Naive thymus-derived CD8-positive, alpha-beta T cell (primary cell): ENCODE results near the gene BCL2L2. TPM values are rescaled to one million over a fixed set of nuclear protein-coding genes. Genes with fewer than 3 reads are reported as not detected.

Source experiments
- ATAC-seq, 2 donors: fragments of 150-1000 bp; cut with Tn5 transposase in 1 of 2; sonication (Bioruptor Pico), chemical (Tn5 transposase) in 1 of 2; 1 replicate in 1 of 2; 2 replicates in 1 of 2; pipeline ENCODE4 v1.10.0; 2021; ENCODE audit warnings: mild to moderate bottlenecking in 2 of 2, moderate library complexity in 2 of 2
- POLR2A ChIA-PET: fragments of 350-600 bp; sonication (Branson Sonifier 250); formaldehyde crosslinking; loops from one replicate; lab custom pipeline; 2021; ENCODE audit warnings: antibody characterized with exemption; lab: Charles Lee
- DNase-seq, 10 donors: peaks; one replicate each; pipeline versions ENCODE4 v3.0.0 to v3.0.0-alpha.2; 2020 to 2022
- H3K27ac Mint-ChIP-seq, 10 donors: one replicate each; pipeline ENCODE4 v1.8.0; 2020 to 2022; ENCODE audit warnings: mild to moderate bottlenecking in 10 of 10, mixed read lengths in 10 of 10, moderate library complexity in 4 of 10, inconsistent platforms in 1 of 10
- H3K27me3 Mint-ChIP-seq, 5 donors: one replicate each; pipeline ENCODE4 v1.8.0; 2021 to 2022; ENCODE audit warnings: mixed read lengths in 5 of 5
- H3K36me3 Mint-ChIP-seq, 3 donors: one replicate each; pipeline ENCODE4 v1.8.0; 2020 to 2022; ENCODE audit warnings: mixed read lengths in 3 of 3, mild to moderate bottlenecking in 2 of 3, inconsistent platforms in 1 of 3
- H3K4me1 Mint-ChIP-seq, 4 donors: one replicate each; pipeline ENCODE4 v1.8.0; 2021 to 2022; ENCODE audit warnings: mixed read lengths in 4 of 4
- H3K4me3 Mint-ChIP-seq, 10 donors: one replicate each; pipeline ENCODE4 v1.8.0; 2020 to 2022; ENCODE audit warnings: mild to moderate bottlenecking in 10 of 10, mixed read lengths in 10 of 10, moderate library complexity in 6 of 10, inconsistent platforms in 1 of 10
- H3K9me3 Mint-ChIP-seq, 9 donors: one replicate each; pipeline ENCODE4 v1.8.0; 2020 to 2022; ENCODE audit warnings: mixed read lengths in 9 of 9, mild to moderate bottlenecking in 3 of 9, inconsistent platforms in 1 of 9, moderate library complexity in 1 of 9
- polyA plus RNA-seq, 3 donors: library from polyadenylated mRNA; unstranded; fragments of 300-500 nt; fragmentation: Illumina TruSeq; gene quantifications; one replicate each; pipeline ENCODE4 v1.2.3, GENCODE V29; 2021
- total RNA-seq, 8 experiments: library from RNA in 2 of 8; stranded (reverse) in 2 of 8; gene quantifications; one replicate each; pipeline ENCODE4 v1.2.3 and lab custom pipeline; 2021 to 2026

Gene BCL2L2
- total and polyA plus RNA-seq, 5 experiments from 2014 or later, result 3.8 to 4.2 TPM; not detected in 3

- Mint-ChIP-seq H3K36me3 (no peaks in the 10 kb centered on the region), H3K27ac (peak within 1 kb of the TSS; percentile 82 to 97 (median 96)), H3K4me3 (peak within 1 kb of the TSS; percentile 90 to 100 (median 98))
These were observed 20.4 kb upstream of the BCL2L2 start, which contains the start of gene HOMEZ for GRCh38 chr14:23286020-23286901. HOMEZ (minus strand) TSS chr14:23286132; CDS start chr14:23285952, 180 bp downstream.

DNA sequence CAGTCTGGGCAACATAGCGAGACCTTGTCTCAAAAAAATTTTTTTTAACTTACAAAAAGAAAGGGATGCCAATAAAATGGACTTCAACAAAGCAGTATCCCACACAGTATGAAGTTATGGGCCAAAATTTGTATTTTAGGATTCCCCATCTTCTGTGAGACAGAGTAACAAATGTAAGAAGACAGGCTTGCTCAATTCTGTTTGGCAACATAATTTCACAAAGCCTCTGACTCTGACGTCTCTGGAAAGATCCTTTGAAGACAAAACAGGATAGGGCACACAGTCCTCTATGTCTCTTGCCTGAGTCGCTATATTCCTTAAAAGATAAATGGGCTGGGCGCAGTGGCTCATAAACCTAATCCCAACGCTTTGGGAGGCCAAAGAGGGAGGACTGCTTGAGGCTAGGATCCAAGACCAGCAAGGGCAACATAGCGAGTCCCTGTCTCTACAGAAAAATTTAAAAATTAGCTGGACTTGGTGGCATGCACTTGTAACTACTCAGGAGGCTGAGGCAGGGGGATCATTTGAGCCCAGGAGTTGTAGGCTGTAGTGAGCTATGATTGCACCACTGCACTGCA, 19.6 kb upstream of the BCL2L2 start:
- ATAC-seq (no peak), DNase-seq (no peak)
- H3K36me3 Mint-ChIP-seq, result no peaks in the 10 kb centered on the region
- H3K9me3 Mint-ChIP-seq, result no peaks in the 10 kb centered on the region
- POLR2A ChIA-PET, result interaction anchor here (0.8 to 3.8 kb wide), 9 partner anchors 7 to 827 kb away, joined by 3 to 57 read pairs (median 6); partner anchors contain the start of genes CEBPE, PABPN1 and PPP1R3E
- H3K27ac Mint-ChIP-seq, result peak overlapping the region in 9 of 10 donors; percentile 82 to 97 (median 96)
- peak overlapping the region; percentile 90 to 100 (median 98) for H3K4me3 Mint-ChIP-seq
- peaks cover 6 to 33% (median 31%) of the 10 kb centered on the region in 4 donors for H3K4me1 Mint-ChIP-seq
- H3K27me3 Mint-ChIP-seq, result no peaks in the 10 kb centered on the region

More at GRCh38 chr14:23286020-23286901, 20.4 kb upstream of the BCL2L2 start, which contains the start of gene HOMEZ:
- POLR2A ChIA-PET, result interaction anchor here (0.6 to 3.8 kb wide), 10 partner anchors 8 to 985 kb away, joined by 3 to 57 read pairs (median 6); partner anchors contain the start of genes CEBPE, PABPN1, PPP1R3E and RABGGTA
- Mint-ChIP-seq H3K9me3 (no peaks in the 10 kb centered on the region), H3K27me3 (no peaks in the 10 kb centered on the region), H3K4me1 (peaks cover 6 to 33% (median 32%) of the 10 kb centered on the region in 4 donors)
- ATAC-seq (peak; percentile 97 to 98), DNase-seq (peak; percentile 91 to 98 (median 96))

GRCh38 chr14:23294734-23295561, 11.7 kb upstream of the BCL2L2 start:
- H3K36me3 Mint-ChIP-seq, result peaks cover 0 to 7% (median 0%) of the 10 kb centered on the region in 3 donors
- H3K27ac Mint-ChIP-seq, result peak overlapping the region; percentile 44 to 91 (median 77)
- peaks cover 0 to 2% (median 0%) of the 10 kb centered on the region in 9 donors for H3K9me3 Mint-ChIP-seq
- peak overlapping the region; percentile 15 to 82 (median 65) for H3K4me3 Mint-ChIP-seq
- H3K4me1 Mint-ChIP-seq, result peaks cover 8 to 31% (median 24%) of the 10 kb centered on the region in 4 donors
- peaks cover 0 to 2% (median 0%) of the 10 kb centered on the region in 5 donors for H3K27me3 Mint-ChIP-seq
- peak; percentile 40 to 79 (median 60) for DNase-seq
- ATAC-seq, result peak; percentile 81 to 91
- POLR2A ChIA-PET, result interaction anchor here (0.8 to 3.3 kb wide), 7 partner anchors 8 to 1771 kb away, joined by 3 to 22 read pairs (median 8); partner anchors contain the start of genes HOMEZ, PABPN1 and PPP1R3E

DNA sequence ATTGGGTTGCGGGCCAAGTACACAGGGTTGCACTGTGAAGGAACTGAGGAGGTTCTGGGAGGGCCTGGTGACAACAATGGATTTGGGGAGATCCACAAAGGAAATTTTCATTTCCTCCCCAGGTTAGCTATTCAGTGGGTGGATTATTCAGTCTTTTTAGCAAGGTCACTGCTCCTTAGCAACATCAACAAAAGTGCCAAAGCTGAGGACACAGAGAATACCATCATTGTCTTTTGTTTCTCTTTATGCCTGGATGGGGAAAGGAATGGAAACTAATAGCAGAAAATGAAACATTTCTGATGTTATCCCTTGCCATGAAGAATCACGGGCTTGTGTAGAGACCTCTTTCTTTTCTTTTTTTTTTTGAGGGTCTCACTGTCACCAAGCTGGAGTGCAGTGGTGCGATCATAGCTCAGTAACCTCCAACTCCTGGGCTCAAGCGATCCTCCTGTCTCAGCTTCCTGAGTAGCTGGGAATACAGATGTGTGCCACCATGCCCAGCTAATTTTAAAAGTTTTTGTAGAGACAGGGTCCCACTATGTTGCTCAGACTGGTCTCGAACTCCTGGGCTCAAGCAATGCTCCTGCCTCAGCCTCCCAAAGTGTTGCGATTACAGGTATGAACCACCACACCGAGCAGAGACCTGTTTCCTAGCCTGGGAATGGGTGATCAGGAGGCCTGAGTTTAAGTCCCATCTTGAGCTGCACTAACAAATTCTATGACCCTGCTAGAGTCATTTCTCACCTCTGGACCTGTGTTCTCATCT, 10.4 kb upstream of the BCL2L2 start:
- peaks cover 9 to 41% (median 35%) of the 10 kb centered on the region in 4 donors for H3K4me1 Mint-ChIP-seq
- H3K36me3 Mint-ChIP-seq, result peaks cover 0 to 7% (median 0%) of the 10 kb centered on the region in 3 donors
- POLR2A ChIA-PET, result interaction anchor here (0.7 to 2.4 kb wide), 4 partner anchors 10 to 176 kb away, joined by 3 to 15 read pairs (median 4); partner anchors contain the start of genes HOMEZ and PABPN1
- no peak for ATAC-seq
- H3K4me3 Mint-ChIP-seq, result no peak overlapping the region
- DNase-seq, result no peak
- peaks cover 0 to 2% (median 0%) of the 10 kb centered on the region in 9 donors for H3K9me3 Mint-ChIP-seq
- peak overlapping the region in 9 of 10 donors; percentile 4 to 68 (median 41) for H3K27ac Mint-ChIP-seq
- peaks cover 0 to 2% (median 0%) of the 10 kb centered on the region in 5 donors for H3K27me3 Mint-ChIP-seq

GRCh38 chr14:23297096-23297495, 9.5 kb upstream of the BCL2L2 start:
- H3K4me1 Mint-ChIP-seq, result peaks cover 10 to 41% (median 36%) of the 10 kb centered on the region in 4 donors
- H3K9me3 Mint-ChIP-seq, result peaks cover 0 to 2% (median 0%) of the 10 kb centered on the region in 9 donors
- no peak overlapping the region for H3K27ac Mint-ChIP-seq
- H3K4me3 Mint-ChIP-seq, result no peak overlapping the region
- H3K36me3 Mint-ChIP-seq, result peaks cover 0 to 7% (median 0%) of the 10 kb centered on the region in 3 donors
- peaks cover 0 to 2% (median 0%) of the 10 kb centered on the region in 5 donors for H3K27me3 Mint-ChIP-seq
- DNase-seq, result no peak
- POLR2A ChIA-PET, result interaction anchor here (0.5 to 2.4 kb wide), 4 partner anchors 11 to 106 kb away, joined by 4 to 15 read pairs (median 6); partner anchors contain the start of genes HOMEZ and PABPN1
- ATAC-seq, result no peak

DNA sequence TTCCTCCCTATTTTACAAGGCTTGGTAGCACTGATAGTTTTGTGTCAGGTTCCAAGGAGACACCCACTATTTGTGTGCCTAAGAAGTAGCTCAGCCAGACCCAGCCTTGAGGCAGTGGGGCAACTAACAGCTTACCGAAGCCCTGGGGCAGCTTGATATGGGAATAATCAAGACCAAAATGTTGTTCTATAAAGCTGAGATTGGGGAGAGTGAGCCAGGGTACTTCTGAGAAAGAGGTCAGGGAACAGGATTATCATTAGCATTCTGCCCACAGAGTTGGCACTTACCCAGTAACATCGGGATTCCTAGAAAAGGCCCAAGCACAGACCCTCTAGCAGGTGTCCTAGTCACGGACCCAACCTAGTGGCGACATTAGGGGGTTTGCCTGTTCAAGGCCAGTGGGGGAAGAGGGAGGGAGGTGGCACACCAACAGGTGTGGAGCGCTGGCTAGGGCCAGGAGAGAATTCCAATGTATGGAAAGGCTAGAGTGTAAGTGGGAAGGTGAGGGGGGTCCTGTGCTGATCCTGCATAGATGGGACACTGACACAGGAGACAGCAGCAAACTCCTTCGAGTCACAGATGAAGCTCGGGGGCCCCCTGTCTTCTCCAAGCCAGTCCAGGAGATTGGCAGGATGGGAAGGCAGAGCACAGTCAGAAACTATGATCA, 8.9 kb upstream of the BCL2L2 start:
- peak overlapping the region in 2 of 10 donors; percentile 52 to 77 for H3K27ac Mint-ChIP-seq
- H3K4me3 Mint-ChIP-seq, result no peak overlapping the region
- peaks cover 0 to 7% (median 0%) of the 10 kb centered on the region in 3 donors for H3K36me3 Mint-ChIP-seq
- peaks cover 0 to 2% (median 0%) of the 10 kb centered on the region in 9 donors for H3K9me3 Mint-ChIP-seq
- no peak for ATAC-seq
- H3K4me1 Mint-ChIP-seq, result peaks cover 13 to 43% (median 40%) of the 10 kb centered on the region in 4 donors
- POLR2A ChIA-PET, result interaction anchor here (0.9 to 2.4 kb wide), 3 partner anchors 9 to 23 kb away, joined by 6 to 15 read pairs (median 6); partner anchors contain the start of genes HOMEZ and PABPN1
- no peak for DNase-seq
- H3K27me3 Mint-ChIP-seq, result peaks cover 0 to 2% (median 0%) of the 10 kb centered on the region in 5 donors

DNA sequence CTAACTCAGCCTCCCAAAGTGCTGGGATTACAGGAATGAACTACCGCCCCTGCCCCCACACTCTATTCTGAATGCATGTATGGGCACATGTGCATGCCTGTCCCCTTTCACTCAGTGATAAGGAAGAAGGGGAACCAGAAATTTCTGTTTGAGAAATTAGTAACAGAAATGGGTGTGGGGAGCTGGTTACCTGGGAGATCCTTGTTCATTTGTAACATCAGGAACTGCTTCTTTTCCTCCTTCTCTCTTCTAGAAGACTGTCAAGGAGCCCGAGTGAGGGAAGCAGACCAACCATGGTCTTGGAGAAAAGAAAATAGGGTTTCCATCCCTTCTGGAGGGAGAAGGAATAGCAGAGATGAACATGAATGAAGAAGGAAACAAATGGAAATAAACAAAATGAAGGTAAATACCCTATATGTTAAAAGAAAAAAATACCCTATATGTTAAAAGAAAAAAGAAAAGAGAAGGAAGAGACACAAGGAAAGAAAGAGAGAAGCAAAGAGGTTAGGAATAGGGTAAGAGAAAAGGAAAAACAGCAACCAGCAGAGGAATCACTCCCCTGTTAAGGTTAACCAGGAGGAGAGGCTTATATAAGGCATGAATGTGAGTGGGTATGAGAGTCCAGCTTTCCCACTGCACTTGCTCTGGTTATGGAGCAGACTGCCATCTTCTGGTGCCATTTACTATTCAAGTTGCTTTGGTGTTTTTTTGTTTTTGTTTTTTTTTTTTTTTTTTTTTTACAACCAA, 7.2 kb upstream of the BCL2L2 start:
- H3K36me3 Mint-ChIP-seq, result peaks cover 0 to 7% (median 0%) of the 10 kb centered on the region in 3 donors
- H3K9me3 Mint-ChIP-seq, result peaks cover 0 to 2% (median 0%) of the 10 kb centered on the region in 9 donors
- peak in 4 of 10 donors; percentile 19 to 48 (median 20) for DNase-seq
- H3K27me3 Mint-ChIP-seq, result peaks cover 0 to 2% (median 0%) of the 10 kb centered on the region in 5 donors
- H3K4me3 Mint-ChIP-seq, result peak overlapping the region in 8 of 10 donors; percentile 17 to 98 (median 65)
- POLR2A ChIA-PET, result interaction anchor here (0.5 to 12.5 kb wide), 9 partner anchors 10 to 295 kb away, joined by 3 to 376 read pairs (median 6); partner anchors contain the start of gene PABPN1
- H3K27ac Mint-ChIP-seq, result peak overlapping the region in 9 of 10 donors; percentile 11 to 97 (median 73)
- ATAC-seq, result no peak
- peaks cover 16 to 47% (median 40%) of the 10 kb centered on the region in 4 donors for H3K4me1 Mint-ChIP-seq

DNA sequence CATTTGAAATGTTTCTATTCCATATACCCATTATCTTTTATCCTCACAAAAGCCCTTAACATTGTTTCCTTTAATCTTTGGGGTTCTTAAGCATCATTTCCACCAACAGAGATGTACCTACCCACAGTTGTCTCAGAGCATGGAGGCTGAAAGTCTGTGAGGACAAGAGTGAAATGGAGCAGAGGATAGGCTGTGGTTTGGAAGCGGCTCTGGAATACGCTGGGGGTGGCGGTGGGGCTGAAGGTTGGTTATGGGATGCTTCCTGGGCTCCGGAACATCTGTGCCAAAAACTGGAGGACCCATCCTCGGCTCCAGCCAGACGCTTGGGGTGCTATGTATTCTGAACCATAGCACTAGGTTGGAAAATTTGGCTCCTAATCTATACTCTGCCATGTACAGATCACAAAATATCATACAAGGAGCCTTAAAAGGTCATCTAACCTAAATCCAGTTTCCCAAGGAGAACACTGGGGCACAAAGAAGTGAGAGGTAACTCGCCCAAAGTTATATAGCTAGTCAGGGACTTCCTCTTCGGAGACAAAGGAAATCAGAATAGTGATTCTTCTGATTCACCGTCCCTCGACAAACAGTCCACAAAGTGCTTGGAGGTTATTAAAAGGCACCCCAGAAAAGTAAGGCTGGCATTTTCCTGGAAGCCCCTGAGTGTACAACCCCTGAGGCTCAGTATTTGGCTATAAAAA, 6.5 kb upstream of the BCL2L2 start:
- Mint-ChIP-seq H3K4me1 (peaks cover 12 to 40% (median 33%) of the 10 kb centered on the region in 4 donors), H3K9me3 (no peaks in the 10 kb centered on the region), H3K4me3 (peak overlapping the region; percentile 86 to 100 (median 89)), H3K36me3 (peaks cover 0 to 7% (median 0%) of the 10 kb centered on the region in 3 donors), H3K27ac (peak overlapping the region; percentile 88 to 99 (median 94)), H3K27me3 (peaks cover 0 to 5% (median 1%) of the 10 kb centered on the region in 5 donors)
- DNase-seq, result peak in 1 of 10 donors; percentile 5
- POLR2A ChIA-PET, result interaction anchor here (0.6 to 12.5 kb wide), 9 partner anchors 10 to 295 kb away, joined by 6 to 376 read pairs (median 11); partner anchors contain the start of genes ACIN1, C14orf119, HOMEZ and PABPN1
- ATAC-seq, result no peak
